H7 (cell line): Measurements from ENCODE around the gene RBM43. TPM values are rescaled to one million over a fixed set of nuclear protein-coding genes. Genes with fewer than 3 reads are reported as not detected.

Experiments used
- DNase-seq: peaks from one replicate; pipeline ENCODE4 v3.0.0; 2012
- H3K27me3 ChIP-seq: 2 replicates; pipeline ENCODE4 v1.6.0; 2011; ENCODE audit warnings: mild to moderate bottlenecking, low read length; ENCODE audit not compliant: control insufficient read depth, insufficient read depth
- H3K36me3 ChIP-seq: replicated peaks from 2 replicates; pipeline ENCODE4 v1.5.1; 2011; ENCODE audit warnings: low read length; ENCODE audit not compliant: control insufficient read depth, insufficient read depth
- H3K4me3 ChIP-seq: 2 replicates; pipeline ENCODE4 v1.5.1; 2011; ENCODE audit warnings: low read depth, mild to moderate bottlenecking, control low read depth, low read length, moderate library complexity; ENCODE audit not compliant: insufficient read depth
- total RNA-seq: library from RNA; depleted of rRNA; stranded (reverse); fragments of >200 nt; shearing (Covaris generic); gene quantifications from 2 replicates; pipeline ENCODE4 v1.2.3, GENCODE V29; 2014; rRNA removed

Gene RBM43
- total RNA-seq, 1 experiment from 2014 or later = 0.59 TPM

GRCh38 chr2:151217343-151217742, 44.3 kb downstream of the RBM43 start:
- Histone ChIP-seq H3K4me3 (no peak overlapping the region), H3K27me3 (no peaks in the 10 kb centered on the region), H3K36me3 (no peaks in the 10 kb centered on the region)
- peak; percentile 8 for DNase-seq

GRCh38 chr2:151207100-151207499, 54.6 kb downstream of the RBM43 start:
- no peak overlapping the region for H3K4me3 ChIP-seq
- H3K27me3 ChIP-seq = no peaks in the 10 kb centered on the region
- H3K36me3 ChIP-seq = no peaks in the 10 kb centered on the region
- DNase-seq = no peak

DNA sequence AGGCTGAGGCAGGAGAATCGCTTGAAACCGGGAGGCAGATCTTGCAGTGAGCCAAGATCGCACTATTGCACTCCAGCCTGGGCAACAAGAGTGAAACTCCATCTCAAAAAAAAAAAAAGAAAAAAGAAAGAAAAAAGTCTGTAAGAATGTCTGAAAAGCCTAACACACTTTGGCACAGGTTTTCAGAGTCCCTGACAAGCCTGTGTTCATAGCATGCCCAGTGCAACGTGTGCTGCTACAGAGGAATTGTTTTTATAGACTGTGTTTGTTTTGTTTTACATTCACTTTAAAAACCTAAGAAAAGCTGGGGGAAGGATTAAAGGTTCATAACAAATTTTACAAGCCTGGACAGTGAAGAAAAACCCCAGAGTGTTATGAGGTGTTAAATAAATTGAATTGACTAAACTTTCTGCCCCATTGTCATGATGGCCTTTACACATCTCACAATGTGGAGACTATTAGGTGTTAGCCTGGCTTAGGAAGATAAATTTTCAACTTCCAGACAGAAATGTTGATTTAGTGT, 55.2 kb downstream of the RBM43 start:
- no peak for DNase-seq
- H3K36me3 ChIP-seq = no peaks in the 10 kb centered on the region

DNA sequence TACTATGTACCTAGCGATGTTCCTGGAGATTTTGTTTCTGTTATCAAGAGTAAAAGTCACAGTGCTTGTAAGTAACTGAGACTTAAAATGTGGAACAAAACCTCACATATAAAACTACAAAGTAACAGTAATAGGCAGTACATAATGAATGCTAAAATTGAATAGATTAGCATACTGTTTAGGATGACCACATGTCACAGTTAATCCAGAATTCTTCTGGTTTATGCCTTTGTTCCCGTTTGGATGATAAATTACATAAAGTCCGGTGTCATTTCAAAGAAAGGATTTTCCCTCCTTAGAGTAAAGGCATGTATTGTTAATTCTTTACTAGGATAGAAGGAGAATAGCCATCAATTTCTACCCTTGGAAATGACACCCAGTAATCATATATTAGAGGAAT, 56.1 kb downstream of the RBM43 start:
- Histone ChIP-seq H3K4me3 (no peak overlapping the region), H3K27me3 (no peaks in the 10 kb centered on the region), H3K36me3 (no peaks in the 10 kb centered on the region)
- DNase-seq = no peak

More for the DNA sequence above, 55.2 kb downstream of the RBM43 start:
- no peak overlapping the region for H3K4me3 ChIP-seq
- H3K27me3 ChIP-seq = no peaks in the 10 kb centered on the region

GRCh38 chr2:151204756-151205155, 56.9 kb downstream of the RBM43 start:
- Histone ChIP-seq H3K27me3 (no peaks in the 10 kb centered on the region), H3K4me3 (no peak overlapping the region), H3K36me3 (no peaks in the 10 kb centered on the region)
- DNase-seq = no peak

GRCh38 chr2:151200844-151201243, 60.8 kb downstream of the RBM43 start:
- no peak for DNase-seq
- no peaks in the 10 kb centered on the region for H3K27me3 ChIP-seq
- H3K36me3 ChIP-seq = no peaks in the 10 kb centered on the region
- H3K4me3 ChIP-seq = no peak overlapping the region

- DNase-seq = no peak
- no peaks in the 10 kb centered on the region for H3K36me3 ChIP-seq
These were observed 61.4 kb downstream of the RBM43 start for GRCh38 chr2:151200277-151200676.

GRCh38 chr2:151198645-151199044, 63.0 kb downstream of the RBM43 start:
- Histone ChIP-seq H3K4me3 (no peak overlapping the region), H3K36me3 (no peaks in the 10 kb centered on the region), H3K27me3 (no peaks in the 10 kb centered on the region)
- DNase-seq = no peak

More at GRCh38 chr2:151200277-151200676, 61.4 kb downstream of the RBM43 start:
- H3K27me3 ChIP-seq = no peaks in the 10 kb centered on the region
- H3K4me3 ChIP-seq = no peak overlapping the region

Other genes with a start within 250 kb of the RBM43 start
- gene NMI, start 27.8 kb upstream of the RBM43 start, total RNA-seq = 2.0 and 2.8 TPM in 2 replicates
- 0.28 TPM in 1 of 2 replicates, not detected in the other for gene TNFAIP6, start 95.7 kb upstream of the RBM43 start, total RNA-seq
- 27.7 and 38.2 TPM in 2 replicates for gene RIF1, start 148.0 kb upstream of the RBM43 start, total RNA-seq